Fibroblast of mammary gland (primary cell): ENCODE measurements around the gene ALG14.
A peak's percentile ranks its signal among the peaks of the same experiment; 100 is the strongest.

Experiments used
- DNase-seq: peaks from one replicate; pipeline ENCODE4 v3.0.0-alpha.2; 2010; ENCODE audit warnings: low read depth
- H3K4me3 ChIP-seq: 2 replicates; pipeline ENCODE4 v1.5.1; 2011; ENCODE audit warnings: low read depth, mild to moderate bottlenecking, low read length, moderate library complexity; ENCODE audit not compliant: control insufficient read depth
- TF ChIP-seq, protein P1 (sequence below): conservative IDR thresholded peaks from 2 replicates; pipeline ENCODE4 v1.5.1; 2011; ENCODE audit warnings: low read depth, low read length, inconsistent platforms; ENCODE audit not compliant: control insufficient read depth, insufficient read depth

The ALG14 gene

DNA sequence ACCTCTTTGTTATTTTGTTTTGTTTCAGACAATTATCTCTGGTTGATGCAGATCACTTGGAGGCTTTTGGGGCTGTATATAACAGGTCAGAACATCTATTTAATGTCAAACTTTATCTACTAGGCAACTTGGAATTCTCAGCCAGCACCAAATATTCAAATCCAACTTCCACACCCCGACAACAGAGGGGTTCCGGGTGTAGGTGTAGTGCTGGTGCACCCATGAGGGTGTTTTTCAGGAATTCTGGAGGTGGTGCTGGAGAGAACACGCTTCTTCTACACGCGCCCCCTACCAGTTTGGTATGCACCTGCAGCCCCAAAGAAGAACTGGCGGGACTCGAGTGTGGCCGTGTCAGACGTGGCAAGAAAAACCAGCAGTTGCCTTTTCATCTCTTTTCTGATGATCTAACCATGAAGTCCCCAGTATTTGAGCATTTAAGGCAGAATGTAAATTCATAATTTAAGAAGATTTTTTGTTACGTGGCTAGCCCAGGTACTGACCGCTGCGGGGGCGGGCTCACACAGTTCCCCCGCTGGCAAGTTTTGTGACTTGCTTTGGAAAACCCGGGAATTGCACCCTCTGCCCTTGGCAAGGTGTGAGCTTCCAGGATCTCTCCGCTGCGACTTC is 43.9 kb upstream of the ALG14 start:
- TF ChIP-seq, protein P1, sequence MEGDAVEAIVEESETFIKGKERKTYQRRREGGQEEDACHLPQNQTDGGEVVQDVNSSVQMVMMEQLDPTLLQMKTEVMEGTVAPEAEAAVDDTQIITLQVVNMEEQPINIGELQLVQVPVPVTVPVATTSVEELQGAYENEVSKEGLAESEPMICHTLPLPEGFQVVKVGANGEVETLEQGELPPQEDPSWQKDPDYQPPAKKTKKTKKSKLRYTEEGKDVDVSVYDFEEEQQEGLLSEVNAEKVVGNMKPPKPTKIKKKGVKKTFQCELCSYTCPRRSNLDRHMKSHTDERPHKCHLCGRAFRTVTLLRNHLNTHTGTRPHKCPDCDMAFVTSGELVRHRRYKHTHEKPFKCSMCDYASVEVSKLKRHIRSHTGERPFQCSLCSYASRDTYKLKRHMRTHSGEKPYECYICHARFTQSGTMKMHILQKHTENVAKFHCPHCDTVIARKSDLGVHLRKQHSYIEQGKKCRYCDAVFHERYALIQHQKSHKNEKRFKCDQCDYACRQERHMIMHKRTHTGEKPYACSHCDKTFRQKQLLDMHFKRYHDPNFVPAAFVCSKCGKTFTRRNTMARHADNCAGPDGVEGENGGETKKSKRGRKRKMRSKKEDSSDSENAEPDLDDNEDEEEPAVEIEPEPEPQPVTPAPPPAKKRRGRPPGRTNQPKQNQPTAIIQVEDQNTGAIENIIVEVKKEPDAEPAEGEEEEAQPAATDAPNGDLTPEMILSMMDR, result peak; percentile 44
- peak overlapping the region; percentile 60 for H3K4me3 ChIP-seq
- peak; percentile 19 for DNase-seq

DNA sequence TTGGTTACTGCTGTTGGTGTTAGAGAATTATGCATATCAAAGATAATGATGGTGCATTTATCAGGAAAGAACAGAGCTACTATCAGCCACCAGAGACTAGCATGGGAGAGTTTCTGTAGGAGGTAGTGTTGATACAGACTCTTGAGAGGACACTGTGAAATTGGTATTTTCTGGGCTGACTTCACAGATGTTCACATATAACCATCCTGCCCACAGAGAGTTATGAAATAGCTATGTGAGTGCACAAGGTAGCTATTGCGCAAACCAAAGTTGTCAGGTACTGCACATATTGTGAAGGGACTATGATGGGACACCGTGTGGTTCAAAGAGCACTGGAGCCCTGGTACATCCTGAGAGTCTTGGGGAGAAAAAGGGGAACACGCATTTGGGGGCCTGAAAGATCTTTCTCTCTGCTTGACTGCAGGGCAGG is 43.0 kb upstream of the ALG14 start:
- no peak for DNase-seq
- TF ChIP-seq, protein P1, result no peak
- H3K4me3 ChIP-seq, result no peak overlapping the region

DNA sequence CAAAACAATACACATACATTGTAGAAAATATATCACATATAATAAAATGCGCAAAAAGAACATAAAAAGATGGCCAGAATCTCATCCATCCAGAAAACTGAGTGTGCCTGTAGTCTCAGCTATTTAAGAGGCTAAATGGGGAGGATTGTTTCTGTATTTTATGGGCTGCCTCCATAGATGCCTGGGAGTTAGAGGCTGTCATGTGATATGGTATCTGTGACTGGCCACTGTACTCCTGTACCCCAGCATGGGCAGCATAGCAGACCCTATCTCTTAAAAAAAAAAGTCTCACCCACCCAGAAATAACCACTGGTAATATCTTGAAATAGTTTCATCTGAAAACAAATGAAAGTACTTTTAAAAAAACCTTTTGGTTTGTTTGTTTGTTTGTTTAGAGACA is 40.9 kb upstream of the ALG14 start:
- DNase-seq, result no peak
- TF ChIP-seq, protein P1, result no peak
- H3K4me3 ChIP-seq, result no peak overlapping the region

DNA sequence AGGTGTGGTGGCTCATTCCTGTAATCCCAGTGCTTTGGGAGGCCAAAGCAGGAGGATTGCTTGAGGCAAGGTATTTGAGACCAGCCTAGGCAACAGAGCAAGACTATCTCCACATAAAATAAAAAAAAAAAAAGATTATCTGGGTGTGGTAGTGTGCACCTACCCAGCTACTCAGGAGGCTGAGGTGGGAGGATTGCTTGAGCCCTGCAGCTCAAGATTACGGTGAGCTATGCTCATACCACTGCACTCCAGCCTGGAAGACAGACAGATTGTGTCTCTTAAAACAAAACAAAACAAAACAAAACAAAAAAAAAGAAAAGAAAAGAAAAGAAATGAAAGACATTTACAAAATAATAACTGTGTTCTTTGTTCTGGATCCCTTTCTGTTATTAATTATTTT is 38.3 kb upstream of the ALG14 start:
- TF ChIP-seq, protein P1, result no peak
- DNase-seq, result no peak
- H3K4me3 ChIP-seq, result no peak overlapping the region

DNA sequence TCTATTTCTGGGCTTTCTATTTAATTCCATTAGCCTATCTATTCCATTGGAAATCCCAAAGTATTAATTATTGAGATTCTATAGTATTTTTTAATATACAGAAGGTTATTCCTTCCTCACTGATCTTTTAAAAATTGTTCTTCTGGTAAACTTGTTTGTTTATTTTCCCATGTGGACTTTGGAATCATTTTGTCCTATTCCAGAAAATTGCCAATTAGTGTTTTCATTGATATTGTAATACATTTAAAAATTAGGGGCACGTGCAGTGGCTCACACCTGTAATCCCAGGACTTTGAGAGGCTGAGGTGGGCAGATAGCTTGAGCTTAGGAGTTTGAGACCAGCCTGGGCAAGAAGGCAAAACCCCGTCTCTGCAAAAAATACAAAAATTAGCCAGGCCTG is 36.0 kb upstream of the ALG14 start:
- TF ChIP-seq, protein P1, result no peak
- DNase-seq, result no peak
- no peak overlapping the region for H3K4me3 ChIP-seq

DNA sequence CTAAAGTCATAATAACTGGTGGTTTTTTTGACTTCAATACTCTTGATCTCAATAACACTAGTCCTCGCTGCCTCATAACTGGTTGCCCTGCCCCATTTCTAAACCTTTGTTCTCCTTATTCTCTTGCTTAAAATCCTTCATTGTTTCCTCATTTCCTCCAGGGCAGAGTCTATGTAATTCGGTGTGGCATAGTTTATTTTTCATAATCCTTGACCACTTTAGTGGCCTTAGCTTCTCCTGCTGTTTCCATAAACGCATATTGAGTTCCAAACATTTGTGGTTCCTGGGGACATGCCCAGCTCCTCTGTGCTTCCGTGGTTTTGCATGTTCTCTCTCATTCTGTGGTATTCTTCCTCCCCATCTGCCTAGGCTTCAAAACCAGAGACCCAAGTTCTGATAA is 25.4 kb upstream of the ALG14 start:
- H3K4me3 ChIP-seq, result no peak overlapping the region
- TF ChIP-seq, protein P1, result no peak
- no peak for DNase-seq

DNA sequence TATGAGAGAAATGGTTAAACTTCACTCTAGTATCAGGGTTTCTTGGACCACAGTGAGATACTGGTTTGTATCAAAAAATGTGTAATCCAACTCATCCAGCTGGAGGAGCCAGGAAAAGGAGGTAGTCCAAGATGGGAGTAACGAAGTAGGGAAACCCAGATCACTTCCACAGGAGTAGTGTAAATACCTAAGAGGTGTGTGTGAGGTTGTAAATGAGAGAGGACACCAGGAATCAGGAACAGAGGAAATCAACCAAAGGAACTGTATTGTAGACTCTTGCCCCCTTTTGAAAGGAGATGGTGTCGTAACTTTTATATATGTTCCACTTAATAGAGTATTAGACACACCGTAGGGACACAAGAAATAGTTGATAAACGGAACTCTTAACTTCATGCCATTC is 24.7 kb upstream of the ALG14 start:
- no peak overlapping the region for H3K4me3 ChIP-seq
- TF ChIP-seq, protein P1, result no peak
- DNase-seq, result no peak
